Trophoblast cell (in vitro differentiated cells and primary cell): Measurements from ENCODE around the gene FAM13C.

ENCODE experiments used
- DNase-seq, 2 donors: peaks; one replicate each; pipeline ENCODE4 v3.0.0-alpha.2; 2016
- H2AFZ ChIP-seq: 2 replicates; pipeline ENCODE4 v1.6.1; 2013; ENCODE audit warnings: low read length, moderate library complexity, mild to moderate bottlenecking; ENCODE audit not compliant: insufficient read depth, poor library complexity
- H2AK5ac ChIP-seq: 2 replicates; pipeline ENCODE4 v1.6.1; 2013; ENCODE audit warnings: mild to moderate bottlenecking, low read length
- H2BK120ac ChIP-seq: 2 replicates; pipeline ENCODE4 v1.6.1; 2013; ENCODE audit warnings: low read length, mild to moderate bottlenecking, moderate library complexity; ENCODE audit not compliant: insufficient read depth, poor library complexity
- H2BK12ac ChIP-seq: 2 replicates; pipeline ENCODE4 v1.6.1; 2013; ENCODE audit warnings: mild to moderate bottlenecking, low read length, moderate library complexity
- H2BK5ac ChIP-seq: 2 replicates; pipeline ENCODE4 v1.6.1; 2013; ENCODE audit warnings: low read length, low read depth, moderate library complexity, mild to moderate bottlenecking; ENCODE audit not compliant: poor library complexity
- H3K14ac ChIP-seq: 2 replicates; pipeline ENCODE4 v1.6.1; 2013; ENCODE audit warnings: mild to moderate bottlenecking, low read length
- H3K18ac ChIP-seq: 2 replicates; pipeline ENCODE4 v1.6.1; 2013; ENCODE audit warnings: mild to moderate bottlenecking, low read length
- H3K23ac ChIP-seq: 2 replicates; pipeline ENCODE4 v1.6.1; 2013; ENCODE audit warnings: low read length
- H3K27ac ChIP-seq: 2 replicates; pipeline ENCODE4 v1.5.1; 2013; ENCODE audit warnings: low read depth, mild to moderate bottlenecking, inconsistent platforms, low read length, moderate library complexity
- H3K27me3 ChIP-seq: 2 replicates; pipeline ENCODE4 v1.6.1; 2013; ENCODE audit warnings: inconsistent platforms, mild to moderate bottlenecking, low read length, moderate library complexity; ENCODE audit not compliant: insufficient read depth
- H3K36me3 ChIP-seq, 2 experiments: 1 replicate in 1 of 2; 2 replicates in 1 of 2; pipeline ENCODE4 v1.6.1; 2013; ENCODE audit warnings: low read length in 2 of 2, mild to moderate bottlenecking in 2 of 2, moderate library complexity in 1 of 2; ENCODE audit not compliant: insufficient read depth in 2 of 2, control insufficient read depth in 1 of 2
- H3K4ac ChIP-seq: 2 replicates; pipeline ENCODE4 v1.6.1; 2013; ENCODE audit warnings: low read depth, mild to moderate bottlenecking, low read length, moderate library complexity
- H3K4me1 ChIP-seq, 2 experiments: 1 replicate in 1 of 2; 2 replicates in 1 of 2; pipeline ENCODE4 v1.6.1; 2013; ENCODE audit warnings: low read length in 2 of 2, mild to moderate bottlenecking in 2 of 2, moderate library complexity in 1 of 2; ENCODE audit not compliant: insufficient read depth in 2 of 2, control insufficient read depth in 1 of 2
- H3K4me2 ChIP-seq: 2 replicates; pipeline ENCODE4 v1.6.1; 2013; ENCODE audit warnings: inconsistent platforms, mild to moderate bottlenecking, low read length, moderate library complexity
- H3K4me3 ChIP-seq: 2 replicates; pipeline ENCODE4 v1.5.1; 2013; ENCODE audit warnings: mild to moderate bottlenecking, low read depth, low read length, inconsistent platforms
- H3K79me1 ChIP-seq: one replicate; pipeline ENCODE4 v1.6.1; 2013; ENCODE audit warnings: low read length
- H3K79me2 ChIP-seq: 2 replicates; pipeline ENCODE4 v1.6.1; 2013; ENCODE audit warnings: low read length, mild to moderate bottlenecking; ENCODE audit not compliant: control insufficient read depth, insufficient read depth, poor library complexity
- H3K9ac ChIP-seq: 2 replicates; pipeline ENCODE4 v1.6.1; 2013; ENCODE audit warnings: mild to moderate bottlenecking, low read length
- H3K9me3 ChIP-seq: 2 replicates; pipeline ENCODE4 v1.6.1; 2013; ENCODE audit warnings: low read depth, mild to moderate bottlenecking, control low read depth, inconsistent platforms, low read length; ENCODE audit not compliant: insufficient read depth
- H4K12ac ChIP-seq: 2 replicates; pipeline ENCODE4 v1.6.1; 2013; ENCODE audit warnings: low read depth, mild to moderate bottlenecking, low read length, moderate library complexity
- H4K8ac ChIP-seq: 2 replicates; pipeline ENCODE4 v1.6.1; 2013; ENCODE audit warnings: low read depth, mild to moderate bottlenecking, low read length, moderate library complexity
- H4K91ac ChIP-seq: one replicate; pipeline ENCODE4 v1.6.1; 2013; ENCODE audit warnings: low read depth, mild to moderate bottlenecking, low read length, moderate library complexity
- whole genome bisulfite sequencing: extraction: QIAGEN DNeasy Blood & Tissue Kit; methylation state at CpG from one replicate; pipeline ENCODE4 v1.1.7; 2013; ENCODE audit warnings: missing lambda C conversion rate; ENCODE audit not compliant: insufficient read length, insufficient coverage; ENCODE audit errors: extremely low coverage; 5-methylcytosine and 5-hydroxymethylcytosine counted together

FAM13C gene

DNA sequence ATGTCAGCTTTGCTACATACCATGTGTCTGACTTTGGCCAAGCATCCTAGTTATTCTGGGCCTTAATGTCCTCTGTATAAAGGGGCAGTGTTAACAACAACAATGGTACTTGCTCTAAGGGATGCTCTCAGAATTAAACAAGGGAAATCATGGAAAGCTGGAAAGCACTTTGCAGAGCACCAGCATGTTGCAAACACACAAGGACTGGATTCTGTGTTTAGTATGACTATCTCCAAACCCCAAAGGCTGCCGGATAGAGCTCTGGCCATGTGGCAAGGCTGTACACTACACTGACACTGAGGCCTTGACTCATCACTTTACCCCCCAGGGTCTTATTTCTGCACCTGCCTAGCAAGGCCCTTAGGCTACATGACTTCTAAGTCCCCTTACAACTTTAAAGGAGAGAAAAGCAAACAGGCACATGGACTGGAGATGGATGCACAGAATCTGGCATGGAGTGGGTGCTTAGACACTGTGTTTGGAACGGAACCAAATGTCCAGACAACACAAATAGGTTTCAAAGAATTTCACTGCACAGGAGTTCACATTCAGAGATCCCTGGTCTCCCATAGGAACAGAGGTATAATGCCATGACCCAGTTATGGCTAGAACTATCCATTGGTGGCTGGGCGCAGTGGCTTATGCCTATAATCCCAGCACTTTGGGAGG is 74.6 kb downstream of the FAM13C start:
- H4K12ac ChIP-seq = no peak overlapping the region
- H3K27me3 ChIP-seq = no peaks in the 10 kb centered on the region
- H4K91ac ChIP-seq = no peak overlapping the region
- H3K14ac ChIP-seq = no peak overlapping the region
- peak; percentile 45 to 46 for DNase-seq
- no peak overlapping the region for H3K4ac ChIP-seq
- H2BK120ac ChIP-seq = no peak overlapping the region
- no peak overlapping the region for H3K18ac ChIP-seq
- no CpG with 5 or more reads among the region's 3 CpGs for WGBS
- no peak overlapping the region for H3K9ac ChIP-seq
- H3K23ac ChIP-seq = no peak overlapping the region
- H2BK12ac ChIP-seq = no peak overlapping the region
- H3K4me2 ChIP-seq = no peak overlapping the region
- H3K4me3 ChIP-seq = no peak overlapping the region
- no peaks in the 10 kb centered on the region for H3K9me3 ChIP-seq
- no peaks in the 10 kb centered on the region for H3K79me2 ChIP-seq
- no peak overlapping the region for H2AK5ac ChIP-seq
- no peak overlapping the region for H2BK5ac ChIP-seq
- H2AFZ ChIP-seq = no peak overlapping the region
- no peaks in the 10 kb centered on the region for H3K79me1 ChIP-seq
- H3K4me1 ChIP-seq = no peaks in the 10 kb centered on the region
- no peaks in the 10 kb centered on the region for H3K36me3 ChIP-seq
- H3K27ac ChIP-seq = no peak overlapping the region
- H4K8ac ChIP-seq = no peak overlapping the region

DNA sequence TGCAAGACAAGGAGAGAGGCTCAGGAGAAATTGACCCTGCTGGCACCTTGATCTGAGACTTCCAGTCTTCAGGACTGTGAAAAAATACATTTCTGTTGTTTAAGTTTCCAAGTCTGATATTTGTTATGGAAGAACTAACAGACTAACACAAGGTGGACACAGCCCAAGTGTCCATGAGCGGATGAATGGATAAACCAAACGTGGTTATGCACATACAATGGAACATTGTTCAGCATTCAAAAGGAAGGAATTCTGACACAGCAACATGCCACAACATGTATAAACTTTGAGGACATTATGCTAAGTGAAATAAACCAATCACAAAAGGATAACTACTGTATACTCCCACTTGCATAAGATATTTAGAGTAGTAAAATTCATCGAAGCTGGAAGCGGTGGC is 76.5 kb downstream of the FAM13C start:
- Histone ChIP-seq H3K23ac (no peak overlapping the region), H3K79me1 (no peaks in the 10 kb centered on the region), H3K4me1 (no peaks in the 10 kb centered on the region), H3K4me2 (no peak overlapping the region), H4K8ac (no peak overlapping the region), H3K9ac (no peak overlapping the region), H4K12ac (no peak overlapping the region), H2AK5ac (no peak overlapping the region), H3K27me3 (no peaks in the 10 kb centered on the region), H2BK5ac (no peak overlapping the region), H2BK120ac (no peak overlapping the region), H2AFZ (no peak overlapping the region), H2BK12ac (no peak overlapping the region), H3K79me2 (no peaks in the 10 kb centered on the region), H3K36me3 (no peaks in the 10 kb centered on the region), H3K4me3 (no peak overlapping the region), H3K18ac (no peak overlapping the region), H3K4ac (no peak overlapping the region), H3K9me3 (no peaks in the 10 kb centered on the region), H3K14ac (no peak overlapping the region), H3K27ac (no peak overlapping the region), H4K91ac (no peak overlapping the region)
- no CpG with 5 or more reads among the region's 4 CpGs for WGBS
- DNase-seq = no peak

GRCh38 chr10:59285073-59285472 is 77.3 kb downstream of the FAM13C start:
- Histone ChIP-seq H3K27ac (no peak overlapping the region), H3K4ac (no peak overlapping the region), H4K8ac (no peak overlapping the region), H3K9me3 (no peaks in the 10 kb centered on the region), H3K27me3 (no peaks in the 10 kb centered on the region), H3K18ac (no peak overlapping the region), H2AK5ac (no peak overlapping the region), H2AFZ (no peak overlapping the region), H3K9ac (no peak overlapping the region), H3K79me1 (no peaks in the 10 kb centered on the region), H4K91ac (no peak overlapping the region), H3K79me2 (no peaks in the 10 kb centered on the region), H2BK12ac (no peak overlapping the region), H2BK5ac (no peak overlapping the region), H4K12ac (no peak overlapping the region), H3K14ac (no peak overlapping the region), H3K4me2 (no peak overlapping the region), H3K4me3 (no peak overlapping the region), H3K36me3 (no peaks in the 10 kb centered on the region), H3K4me1 (no peaks in the 10 kb centered on the region), H2BK120ac (no peak overlapping the region), H3K23ac (no peak overlapping the region)
- WGBS = no CpG with 5 or more reads among the region's 4 CpGs
- DNase-seq = no peak

- H3K14ac ChIP-seq = no peak overlapping the region
Observed at GRCh38 chr10:59284118-59284975, 78.0 kb downstream of the FAM13C start.

More at GRCh38 chr10:59284118-59284975, 78.0 kb downstream of the FAM13C start:
- Histone ChIP-seq H3K27ac (no peak overlapping the region), H2BK12ac (no peak overlapping the region), H3K79me2 (no peaks in the 10 kb centered on the region), H2AK5ac (no peak overlapping the region), H3K9ac (no peak overlapping the region), H4K91ac (no peak overlapping the region), H3K36me3 (no peaks in the 10 kb centered on the region), H2AFZ (no peak overlapping the region), H3K27me3 (no peaks in the 10 kb centered on the region), H3K79me1 (no peaks in the 10 kb centered on the region), H2BK5ac (no peak overlapping the region), H3K23ac (no peak overlapping the region), H3K18ac (no peak overlapping the region), H3K4me2 (no peak overlapping the region), H3K4me3 (peak overlapping the region; percentile 43), H3K4me1 (no peaks in the 10 kb centered on the region), H3K4ac (no peak overlapping the region), H4K12ac (no peak overlapping the region), H4K8ac (no peak overlapping the region), H2BK120ac (no peak overlapping the region), H3K9me3 (no peaks in the 10 kb centered on the region)
- DNase-seq = no peak
- WGBS = 100% methylated on average over 2 of the region's 7 CpGs
